A549 treated with Hydrocortisone at 1 μM for 4 hours (cell line): ENCODE data around the gene MATK. TPM values are rescaled to one million over a fixed set of nuclear protein-coding genes. Genes with fewer than 3 reads are reported as not detected.

ENCODE experiments used
- total RNA-seq: library from RNA; stranded (reverse); fragments of 200-300 nt; extraction: Qiagen RNA extraction; gene quantifications from 5 replicates; pipeline ENCODE4 v1.2.3, GENCODE V29; 2022

MATK gene
- total RNA-seq, result 0.52 to 1.5 TPM (median 0.99 TPM) in 5 replicates

DNA sequence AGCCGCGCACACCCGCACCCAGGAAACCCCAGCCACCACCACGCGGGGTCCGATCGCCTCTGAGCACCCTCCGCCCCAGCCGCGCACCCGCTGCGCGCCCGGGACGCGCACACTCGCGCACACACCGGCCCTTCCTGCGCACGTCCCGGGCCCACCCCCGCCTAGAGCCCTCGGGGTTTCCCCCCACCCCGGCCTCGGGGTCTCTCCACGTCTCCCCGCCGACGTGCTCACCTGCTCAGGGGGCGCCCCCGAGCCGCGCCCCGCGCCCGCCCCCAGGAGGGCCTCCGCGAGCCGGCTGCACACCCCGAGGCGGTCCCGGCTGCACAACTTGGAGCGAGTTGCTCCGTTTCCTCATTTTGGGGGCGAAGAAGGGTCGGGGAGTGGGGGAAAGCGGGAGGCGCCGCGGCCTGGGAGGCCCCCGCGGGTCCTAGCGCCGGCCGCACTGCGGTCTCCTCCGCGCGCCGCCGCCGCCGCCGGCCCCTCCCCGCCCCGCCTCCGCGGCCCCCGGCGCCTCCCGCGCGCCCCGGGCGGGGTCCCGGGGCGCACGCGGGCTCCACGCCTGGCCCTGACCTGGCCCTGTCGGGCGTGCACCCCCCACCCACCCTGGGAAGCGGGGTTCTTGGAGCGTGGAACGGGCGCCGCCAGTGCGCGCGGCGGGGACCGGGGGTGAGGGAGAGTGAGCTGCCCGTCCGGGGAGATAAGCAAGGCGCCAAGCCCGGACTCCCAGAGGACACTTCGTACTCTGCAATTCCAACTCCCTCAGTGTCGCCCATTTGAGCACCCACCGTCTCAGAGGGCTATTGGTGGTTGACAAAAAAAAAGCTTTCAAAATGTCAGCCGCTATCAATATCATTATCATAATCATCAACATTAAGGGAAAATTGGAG, at the start of gene MATK:
Gene MATK (minus strand): TSS at position 444 of the 887 bp plus-strand sequence. CDS start 1,246 bp downstream, outside the sequence.

GRCh38 chr19:3771906-3772455, 14.2 kb downstream of the MATK start, which contains the start of gene RAX2:
Gene RAX2, minus strand, starts transcription at chr19:3772228. Its CDS starts 486 bp downstream, at chr19:3771742.

GRCh38 chr19:3762501-3763459, 23.4 kb downstream of the MATK start, which contains the start of gene MRPL54:
Gene MRPL54, plus strand, starts transcription at chr19:3762682. Its CDS starts 19 bp downstream, at chr19:3762701.

GRCh38 chr19:3761382-3762129, 24.6 kb downstream of the MATK start, which contains the start of gene APBA3:
Gene APBA3, minus strand, starts transcription at chr19:3761692. Its CDS starts 1,428 bp downstream, at chr19:3760264.

Other genes with a start within 250 kb of the MATK start
- 0.20 to 0.23 TPM in 2 of 5 replicates, not detected in the others for gene TEKTIP1, start 247.2 kb downstream of the MATK start, total RNA-seq
- gene MFSD12, start 228.8 kb downstream of the MATK start, total RNA-seq, result 124 to 145 TPM (median 137 TPM) in 5 replicates
- 41.3 to 60.6 TPM (median 56.1 TPM) in 5 replicates for gene HMG20B, start 213.4 kb downstream of the MATK start, total RNA-seq
- 0.17 to 0.32 TPM (median 0.25 TPM) in 5 replicates for gene GIPC3, start 200.9 kb downstream of the MATK start, total RNA-seq
- gene TBXA2R, start 179.5 kb downstream of the MATK start, total RNA-seq, result 0.86 to 1.5 TPM (median 1.0 TPM) in 5 replicates
- gene CACTIN, start 159.6 kb downstream of the MATK start, total RNA-seq, result 12.1 to 17.4 TPM (median 17.0 TPM) in 5 replicates
- 11.1 to 13.1 TPM (median 11.9 TPM) in 5 replicates for gene PIP5K1C, start 85.9 kb downstream of the MATK start, total RNA-seq
- gene TJP3, start 78.0 kb downstream of the MATK start, total RNA-seq, result 0.39 to 0.69 TPM (median 0.56 TPM) in 5 replicates
- 9.8 to 11.6 TPM (median 11.1 TPM) in 5 replicates for gene APBA3, start 24.7 kb downstream of the MATK start, total RNA-seq
- gene MRPL54, start 23.7 kb downstream of the MATK start, total RNA-seq, result 60.1 to 76.7 TPM (median 65.6 TPM) in 5 replicates
- not detected in 5 replicates for gene RAX2, start 14.2 kb downstream of the MATK start, total RNA-seq
- gene ZFR2, start 82.7 kb upstream of the MATK start, total RNA-seq, result 0.20 TPM in 1 of 5 replicates, not detected in the others
- 0.06 to 0.20 TPM (median 0.08 TPM) in 5 replicates for gene ATCAY, start 94.3 kb upstream of the MATK start, total RNA-seq
- gene NMRK2, start 146.7 kb upstream of the MATK start, total RNA-seq, result not detected in 5 replicates
- 41.5 to 57.8 TPM (median 43.6 TPM) in 5 replicates for gene DAPK3, start 184.7 kb upstream of the MATK start, total RNA-seq
- 1,002 to 1,061 TPM (median 1,049 TPM) in 5 replicates for gene EEF2, start 199.1 kb upstream of the MATK start, total RNA-seq
- gene PIAS4, start 221.4 kb upstream of the MATK start, total RNA-seq, result 13.8 to 18.4 TPM (median 17.0 TPM) in 5 replicates